IMR-90 (cell line): ENCODE measurements around the gene NPAS3. TPM values are rescaled to one million over a fixed set of nuclear protein-coding genes. Genes with fewer than 3 reads are reported as not detected.

ENCODE experiments used
- ATAC-seq: fragments of 200-7000 bp; cut with Tn5 transposase; 2 replicates; pipeline ENCODE4 v1.9.1; 2020; ENCODE audit warnings: low read depth, mild to moderate bottlenecking, moderate library complexity
- BruUV-seq: library from RNA; stranded (reverse); fragments of 400-500 nt; replicated peaks from 2 replicates; lab custom pipeline; 2021; lab: Mats Ljungman, UMichigan
- CTCF ChIA-PET: fragments of 300-600 bp; formaldehyde crosslinking; extraction: SDS; loops from one replicate; lab custom pipeline; 2021; ENCODE audit warnings: antibody characterized with exemption; lab: Yijun Ruan, JAX
- POLR2A ChIA-PET: fragments of 300-600 bp; sonication (Branson Sonifier 250); formaldehyde crosslinking; loops from one replicate; lab custom pipeline; 2022; ENCODE audit warnings: antibody characterized with exemption; ENCODE audit not compliant: unreplicated experiment; lab: Charles Lee
- DNase-seq: peaks from one replicate; pipeline ENCODE4 v3.0.0; 2013
- H2AFZ ChIP-seq: replicated peaks from 2 replicates; pipeline ENCODE3; 2013; ENCODE audit warnings: low read length, mild to moderate bottlenecking; ENCODE audit not compliant: poor library complexity
- H2AK5ac ChIP-seq: 2 replicates; pipeline ENCODE4 v1.6.1; 2013; ENCODE audit warnings: low read depth, low read length, inconsistent platforms
- H2AK9ac ChIP-seq: replicated peaks from 2 replicates; pipeline ENCODE3; 2013; ENCODE audit warnings: mild to moderate bottlenecking, low read depth, low read length, moderate library complexity; ENCODE audit not compliant: poor library complexity
- H2BK120ac ChIP-seq: 2 replicates; pipeline ENCODE4 v1.6.1; 2013; ENCODE audit warnings: low read depth, low read length, inconsistent platforms
- H2BK15ac ChIP-seq: 3 replicates; pipeline ENCODE4 v1.6.1; 2013; ENCODE audit warnings: low read depth, low read length, inconsistent platforms
- H2BK20ac ChIP-seq: 2 replicates; pipeline ENCODE4 v1.6.1; 2013; ENCODE audit warnings: low read depth, mild to moderate bottlenecking, inconsistent platforms, low read length, moderate library complexity
- H2BK5ac ChIP-seq: 2 replicates; pipeline ENCODE4 v1.6.1; 2013; ENCODE audit warnings: mild to moderate bottlenecking, low read depth, low read length, inconsistent platforms; ENCODE audit not compliant: poor library complexity, severe bottlenecking
- H3K14ac ChIP-seq: replicated peaks from 2 replicates; pipeline ENCODE4 v1.6.1; 2013; ENCODE audit warnings: low read depth, low read length, inconsistent platforms
- H3K18ac ChIP-seq: 2 replicates; pipeline ENCODE4 v1.6.1; 2013; ENCODE audit warnings: low read depth, low read length, control low read depth
- H3K23ac ChIP-seq: 2 replicates; pipeline ENCODE4 v1.6.1; 2013; ENCODE audit warnings: low read depth, low read length, inconsistent platforms
- H3K27ac ChIP-seq: 2 replicates; pipeline ENCODE4 v1.5.1; 2013; ENCODE audit warnings: mild to moderate bottlenecking, control low read depth, low read length; ENCODE audit not compliant: insufficient read depth
- H3K27me3 ChIP-seq: 2 replicates; pipeline ENCODE4 v1.6.1; 2013; ENCODE audit warnings: low read length; ENCODE audit not compliant: control insufficient read depth, insufficient read depth
- H3K36me3 ChIP-seq: 2 replicates; pipeline ENCODE4 v1.6.1; 2013; ENCODE audit warnings: low read length, mixed read lengths; ENCODE audit not compliant: control insufficient read depth, insufficient read depth
- H3K4ac ChIP-seq: 2 replicates; pipeline ENCODE4 v1.6.1; 2013; ENCODE audit warnings: low read depth, low read length, inconsistent platforms
- H3K4me1 ChIP-seq: 2 replicates; pipeline ENCODE4 v1.6.1; 2013; ENCODE audit warnings: low read length, mixed read lengths; ENCODE audit not compliant: control insufficient read depth, insufficient read depth
- H3K4me2 ChIP-seq: 2 replicates; pipeline ENCODE4 v1.6.1; 2013; ENCODE audit warnings: low read depth, mild to moderate bottlenecking, control low read depth, low read length, moderate library complexity
- H3K4me3 ChIP-seq: 2 replicates; pipeline ENCODE4 v1.5.1; 2013; ENCODE audit warnings: low read depth, mild to moderate bottlenecking, control low read depth, low read length, moderate library complexity; ENCODE audit not compliant: insufficient read depth
- H3K56ac ChIP-seq: 2 replicates; pipeline ENCODE4 v1.6.1; 2013; ENCODE audit warnings: low read length, inconsistent platforms; ENCODE audit not compliant: insufficient read depth; ENCODE audit errors: extremely low read depth
- H3K79me1 ChIP-seq, 2 experiments: 2 replicates each; pipeline ENCODE4 v1.6.1; 2013; ENCODE audit warnings: low read length in 2 of 2, inconsistent platforms in 1 of 2, low read depth in 1 of 2
- H3K9ac ChIP-seq: 2 replicates; pipeline ENCODE4 v1.6.1; 2013; ENCODE audit warnings: low read depth, low read length, control low read depth
- H3K9me1 ChIP-seq: 2 replicates; pipeline ENCODE4 v1.6.1; 2013; ENCODE audit warnings: low read length, inconsistent platforms; ENCODE audit not compliant: insufficient read depth
- H3K9me3 ChIP-seq: 2 replicates; pipeline ENCODE4 v1.6.1; 2013; ENCODE audit warnings: low read length; ENCODE audit not compliant: control insufficient read depth, insufficient read depth
- H4K20me1 ChIP-seq: 2 replicates; pipeline ENCODE4 v1.6.1; 2013; ENCODE audit warnings: low read length, inconsistent platforms; ENCODE audit not compliant: insufficient read depth
- H4K5ac ChIP-seq: 2 replicates; pipeline ENCODE4 v1.6.1; 2013; ENCODE audit warnings: mild to moderate bottlenecking, low read depth, low read length, control low read depth
- H4K8ac ChIP-seq, 2 experiments: 2 replicates each; pipeline ENCODE4 v1.6.1; 2013; ENCODE audit warnings: low read depth in 2 of 2, low read length in 2 of 2, control low read depth in 1 of 2, inconsistent platforms in 1 of 2
- H4K91ac ChIP-seq: 2 replicates; pipeline ENCODE4 v1.6.1; 2013; ENCODE audit warnings: low read depth, low read length, inconsistent platforms; ENCODE audit not compliant: insufficient read depth
- CEBPB ChIP-seq: IDR thresholded peaks from 2 replicates; pipeline ENCODE4 v1.6.1; 2012; ENCODE audit warnings: low read depth, low read length, improper control_type of control experiment
- CHD1 ChIP-seq: IDR thresholded peaks from 2 replicates; pipeline ENCODE4 v1.6.1; 2012; ENCODE audit warnings: low read depth, low read length, improper control_type of control experiment
- NFE2L2 ChIP-seq: fragments of 150-350 bp; IDR thresholded peaks from 2 replicates; pipeline ENCODE4 v1.6.1; 2016; ENCODE audit warnings: low read depth, mild to moderate bottlenecking, low read length
- POLR2A ChIP-seq: IDR thresholded peaks from 2 replicates; pipeline ENCODE4 v1.6.1; 2012; ENCODE audit warnings: mild to moderate bottlenecking, low read depth, low read length
- RAD21 ChIP-seq: IDR thresholded peaks from 2 replicates; pipeline ENCODE4 v1.6.1; 2012; ENCODE audit warnings: low read length, improper control_type of control experiment
- RCOR1 ChIP-seq: IDR thresholded peaks from 2 replicates; pipeline ENCODE4 v1.6.1; 2012; ENCODE audit warnings: mild to moderate bottlenecking, low read length, improper control_type of control experiment; ENCODE audit not compliant: insufficient replicate concordance
- WGBS, 2 experiments: methylation state at CpG; one replicate each; pipeline versions ENCODE4 v1.1.5 to v1.1.7; 2013; ENCODE audit warnings: missing lambda C conversion rate in 2 of 2; ENCODE audit not compliant: insufficient read length in 1 of 2; ENCODE audit errors: extremely low coverage in 2 of 2; 5-methylcytosine and 5-hydroxymethylcytosine counted together
- dilution Hi-C: fragments of 300-500 bp; cut with HindIII; formaldehyde crosslinking; loops from one replicate; pipeline ENCODE4 v1.14.3; 2018; ENCODE audit warnings: low sequenced_read_pairs; ENCODE audit not compliant: unreplicated experiment
- in situ Hi-C: fragments of 300-500 bp; cut with MboI; formaldehyde crosslinking; loops from 3 replicates; pipeline ENCODE4 v1.14.3; 2019; ENCODE audit warnings: low sequenced_read_pairs, inconsistent platforms, mixed read lengths
- intact Hi-C: fragments of 100-400 bp; cut with micrococcal nuclease; formaldehyde crosslinking; loops from 2 replicates; pipeline ENCODE4 v1.10.0; 2022
- polyA plus RNA-seq, 3 experiments: library from polyadenylated mRNA; depleted of rRNA; stranded (reverse); fragments of >200 nt; gene quantifications; 2 replicates each; pipeline ENCODE4 v1.2.3, GENCODE V29; 2012; ENCODE audit warnings: low replicate concordance in 1 of 3
- total RNA-seq: library from RNA; depleted of rRNA; stranded (reverse); fragments of >200 nt; gene quantifications from 2 replicates; pipeline ENCODE4 v1.2.3, GENCODE V29; 2012
- TF ChIP-seq, protein P1 (sequence below): fragments of 150-350 bp; IDR thresholded peaks from 2 replicates; pipeline ENCODE4 v1.6.1; 2017; ENCODE audit warnings: mild to moderate bottlenecking, antibody characterized with exemption, low read length, low read depth

NPAS3 gene
- total and polyA plus RNA-seq, 2 of the 4 experiments (the other 2 are of a cell fraction) = not detected

DNA sequence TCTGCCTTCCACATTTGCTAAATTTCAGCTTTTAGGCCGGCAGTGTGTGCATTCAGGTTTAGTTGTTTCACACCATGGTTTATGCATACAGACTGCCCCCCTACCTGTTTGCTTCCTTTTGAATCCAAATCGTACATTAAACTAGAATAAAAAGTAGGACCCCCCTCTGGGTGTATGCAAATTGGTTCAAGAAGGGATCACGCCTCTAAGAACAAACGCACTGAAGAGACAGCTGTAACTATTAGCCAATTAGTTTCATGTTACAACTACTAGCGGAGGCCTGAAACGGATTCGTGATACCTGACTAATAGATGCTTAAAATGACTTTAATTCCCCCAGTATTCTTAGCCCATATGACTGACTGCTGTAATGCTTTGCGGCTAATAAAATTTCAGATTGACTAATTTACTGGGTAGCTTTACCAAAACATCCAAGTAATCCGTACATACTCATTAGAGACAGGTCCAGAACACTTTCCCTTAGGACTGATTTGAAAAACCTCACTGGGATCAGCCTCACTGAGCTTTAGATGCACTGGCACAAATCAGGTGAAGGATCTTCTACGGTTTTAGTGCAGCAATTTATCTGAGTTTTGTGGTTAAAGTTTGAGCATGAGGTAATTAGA is 411.8 kb downstream of the NPAS3 start:
- Histone ChIP-seq H4K8ac (no peak overlapping the region), H2AK5ac (no peak overlapping the region), H4K5ac (no peak overlapping the region), H3K4me2 (no peak overlapping the region), H3K9me3 (no peaks in the 10 kb centered on the region), H2BK5ac (no peak overlapping the region), H3K9ac (no peak overlapping the region), H3K14ac (no peak overlapping the region), H2BK15ac (no peak overlapping the region), H4K20me1 (no peaks in the 10 kb centered on the region), H3K36me3 (no peaks in the 10 kb centered on the region), H3K18ac (no peak overlapping the region), H2BK120ac (no peak overlapping the region), H3K9me1 (no peaks in the 10 kb centered on the region), H3K27me3 (no peaks in the 10 kb centered on the region), H3K4ac (no peak overlapping the region), H3K4me3 (no peak overlapping the region), H3K79me1 (no peaks in the 10 kb centered on the region), H3K56ac (no peak overlapping the region), H2AK9ac (no peak overlapping the region), H3K4me1 (no peaks in the 10 kb centered on the region), H3K23ac (no peak overlapping the region), H4K91ac (no peak overlapping the region), H2BK20ac (no peak overlapping the region), H3K27ac (no peak overlapping the region), H2AFZ (no peak overlapping the region)
- no peak for DNase-seq
- dilution Hi-C loops = no loop called here
- BruUV-seq = no TSS peak
- CTCF ChIA-PET = no interaction called here
- TF ChIP-seq, protein P1, sequence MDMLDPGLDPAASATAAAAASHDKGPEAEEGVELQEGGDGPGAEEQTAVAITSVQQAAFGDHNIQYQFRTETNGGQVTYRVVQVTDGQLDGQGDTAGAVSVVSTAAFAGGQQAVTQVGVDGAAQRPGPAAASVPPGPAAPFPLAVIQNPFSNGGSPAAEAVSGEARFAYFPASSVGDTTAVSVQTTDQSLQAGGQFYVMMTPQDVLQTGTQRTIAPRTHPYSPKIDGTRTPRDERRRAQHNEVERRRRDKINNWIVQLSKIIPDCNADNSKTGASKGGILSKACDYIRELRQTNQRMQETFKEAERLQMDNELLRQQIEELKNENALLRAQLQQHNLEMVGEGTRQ = no peak
- no peak for TF ChIP-seq NFE2L2
- no peak for TF ChIP-seq POLR2A
- TF ChIP-seq RCOR1 = no peak
- no peak for TF ChIP-seq RAD21
- no peak for TF ChIP-seq CEBPB
- no peak for TF ChIP-seq CHD1
- POLR2A ChIA-PET = no interaction called here
- ATAC-seq = no peak
- in situ Hi-C loops = no loop called here
- 56% methylated on average over 4 of the region's 10 CpGs; no CpG with 5 or more reads in 1 of the 2 experiments for whole genome bisulfite sequencing, 2 experiments
- intact Hi-C loops = no loop called here
